Inflammatory macrophage treated with lipopolysaccharide for 1 hour (primary cell): ENCODE data around the gene KCNA4.
"Not testable (repeated sequence)": the region's sequence is repeated elsewhere in the genome, so short reads cannot be mapped to it uniquely, and the experiment has no call there.

ENCODE experiments used
- DNase-seq, 2 donors: peaks; one replicate each; pipeline ENCODE4 v3.0.0-alpha.2; 2020 to 2022

The KCNA4 gene

DNA sequence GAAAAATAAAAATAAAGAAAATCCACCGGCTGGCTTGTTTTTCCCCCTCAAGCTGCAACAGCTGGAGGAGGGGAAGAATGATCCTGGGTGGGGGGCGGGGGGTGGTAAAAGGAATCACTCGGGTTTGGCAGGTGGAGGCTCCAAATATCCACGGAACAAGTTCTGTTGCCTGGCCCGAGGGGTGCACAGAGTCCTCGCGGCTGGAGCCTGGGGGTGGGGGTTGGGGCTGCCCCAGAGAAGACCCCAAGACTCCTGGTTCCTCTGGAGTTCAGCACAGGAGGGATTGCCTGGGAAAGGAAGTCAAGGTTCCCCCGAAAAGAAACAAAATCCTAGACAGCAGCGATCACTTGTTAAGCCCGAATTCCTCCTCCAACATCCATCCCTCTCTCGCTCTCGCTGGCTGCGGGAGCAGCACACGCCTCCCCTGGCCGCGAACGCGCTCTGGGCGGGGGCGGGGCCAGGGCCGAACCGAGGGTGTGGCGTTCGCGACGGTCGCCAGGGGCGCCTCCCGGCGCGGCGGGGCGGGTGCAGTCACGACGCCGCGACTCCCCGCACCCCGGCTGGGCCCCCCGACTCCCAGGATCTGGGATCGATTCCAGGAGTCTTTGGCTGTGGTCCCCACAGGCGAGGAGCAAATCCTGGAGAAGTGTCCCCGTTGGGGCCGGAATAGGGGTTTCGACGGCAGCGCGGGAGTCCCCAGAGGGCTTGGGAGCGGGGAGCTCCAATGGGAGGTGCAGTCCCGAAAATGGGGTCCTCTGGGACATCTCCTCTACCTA lies at the start of gene KCNA4:
Gene KCNA4, minus strand, starts transcription at position 443 of the 776 bp plus-strand sequence. CDS start 4,352 bp downstream, outside the sequence.
- no peak for DNase-seq

DNA sequence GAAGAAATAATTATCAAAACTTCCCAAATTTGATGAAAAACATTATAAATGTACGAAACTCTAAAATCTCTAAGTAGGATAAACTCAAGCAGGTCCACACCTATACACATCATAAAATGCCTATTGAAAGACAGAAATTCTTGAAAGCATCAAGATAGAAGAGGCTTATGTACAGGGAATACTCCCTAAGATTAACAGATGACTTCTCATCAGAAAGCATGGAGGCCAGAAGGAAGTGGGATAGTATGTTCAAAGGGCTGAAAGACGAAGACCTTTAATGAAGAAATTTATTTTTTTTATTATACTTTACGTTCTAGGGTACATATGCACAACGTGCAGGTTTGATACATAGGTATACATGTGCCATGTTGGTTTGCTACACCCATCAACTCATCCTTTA lies 45.3 kb upstream of the KCNA4 start:
- no peak for DNase-seq

DNA sequence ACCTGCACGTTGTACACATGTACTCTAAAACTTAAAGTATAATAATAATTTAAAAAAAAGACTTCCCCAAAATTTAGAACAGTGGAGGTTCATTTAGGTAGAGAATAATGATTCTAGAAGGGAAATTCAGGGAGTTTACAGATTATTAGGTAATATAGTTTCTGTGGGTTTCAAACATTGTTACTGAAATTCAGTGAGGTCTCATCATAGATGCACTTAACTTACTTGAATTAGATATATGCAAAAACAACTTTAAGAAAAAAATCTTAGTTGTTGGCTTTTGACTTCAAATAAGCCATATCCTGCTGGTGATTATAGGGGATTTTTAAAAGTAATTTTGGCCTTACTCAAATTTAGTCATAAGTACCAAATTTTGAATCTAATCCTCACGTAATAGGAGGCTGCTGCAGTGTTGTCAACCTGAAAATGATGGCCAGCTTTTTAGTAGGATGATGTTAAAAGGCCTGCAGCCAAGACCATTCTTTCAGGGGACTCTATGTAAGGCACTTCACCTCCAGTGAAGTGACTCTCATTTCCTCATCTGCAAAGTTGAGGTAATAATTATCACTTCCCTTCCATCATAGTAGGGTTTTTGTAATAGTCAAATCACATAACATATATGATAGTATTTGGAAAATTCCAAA lies 42.5 kb upstream of the KCNA4 start:
- no peak for DNase-seq

DNA sequence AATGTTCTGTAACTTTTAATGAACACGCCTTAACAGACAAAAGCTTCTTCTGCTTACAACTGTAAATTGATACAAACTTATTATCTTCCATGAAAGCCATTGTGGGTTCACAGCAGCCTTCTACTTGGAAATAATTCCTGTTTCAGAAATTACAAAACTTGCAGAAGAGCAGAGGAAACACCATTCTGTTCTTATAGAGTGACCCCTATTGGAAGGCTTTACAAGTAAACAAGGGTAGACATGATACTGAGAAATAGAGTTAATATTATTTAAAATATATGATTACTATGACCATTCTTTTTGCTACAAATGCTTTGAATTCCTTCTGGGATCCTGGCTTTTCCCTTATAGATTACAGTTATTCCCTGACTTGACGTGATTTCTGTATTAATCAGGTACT lies 32.4 kb upstream of the KCNA4 start:
- no peak for DNase-seq

DNA sequence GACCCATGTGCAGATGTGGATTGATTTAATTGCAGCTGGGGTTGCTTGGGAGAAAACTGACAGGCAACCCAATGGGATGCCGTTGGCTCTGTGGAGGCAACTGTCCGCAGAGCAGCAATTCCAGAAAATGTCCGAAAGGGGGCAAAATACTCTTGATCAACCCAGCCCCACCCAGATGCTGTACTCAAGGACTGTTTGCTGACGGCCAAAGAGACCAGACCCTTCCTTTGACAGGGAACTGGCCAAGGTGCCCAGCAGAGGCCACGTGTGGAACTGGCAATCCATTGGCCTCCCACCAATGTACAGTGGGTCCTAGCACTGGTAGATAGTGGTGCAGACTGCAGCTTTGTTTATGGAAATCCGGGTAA lies 29.7 kb upstream of the KCNA4 start:
- DNase-seq = no peak

DNA sequence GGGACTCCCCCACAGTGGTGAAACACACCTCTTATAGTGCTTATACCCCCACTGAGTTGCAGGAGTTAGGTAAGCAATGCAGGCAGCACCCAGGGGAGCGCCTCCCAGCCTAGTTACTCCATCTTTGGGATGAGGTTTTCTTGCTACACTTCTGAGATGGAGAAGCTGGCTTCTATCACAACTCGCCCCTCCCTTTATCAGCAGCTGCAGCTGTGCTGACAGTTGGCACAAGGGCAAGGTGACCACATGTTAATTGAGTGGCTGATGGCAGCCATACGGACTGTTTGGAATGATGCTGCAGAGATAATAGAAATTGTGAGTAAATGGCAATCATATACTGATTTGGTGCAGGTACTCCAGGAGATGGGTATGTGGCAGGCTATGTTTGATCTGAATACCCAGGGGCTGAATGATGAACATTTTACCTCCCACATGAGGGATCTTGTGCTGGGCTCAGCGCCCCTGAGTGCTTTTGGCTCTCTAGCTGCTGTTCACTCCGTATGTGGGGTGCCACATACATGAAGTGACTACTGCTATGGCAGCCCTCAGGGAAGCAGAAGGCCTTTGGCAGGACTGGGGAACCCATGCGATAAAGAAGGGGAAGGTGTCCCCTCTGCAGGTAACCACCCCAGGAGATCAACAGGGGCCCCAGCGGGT lies 29.2 kb upstream of the KCNA4 start:
- no peak for DNase-seq

DNA sequence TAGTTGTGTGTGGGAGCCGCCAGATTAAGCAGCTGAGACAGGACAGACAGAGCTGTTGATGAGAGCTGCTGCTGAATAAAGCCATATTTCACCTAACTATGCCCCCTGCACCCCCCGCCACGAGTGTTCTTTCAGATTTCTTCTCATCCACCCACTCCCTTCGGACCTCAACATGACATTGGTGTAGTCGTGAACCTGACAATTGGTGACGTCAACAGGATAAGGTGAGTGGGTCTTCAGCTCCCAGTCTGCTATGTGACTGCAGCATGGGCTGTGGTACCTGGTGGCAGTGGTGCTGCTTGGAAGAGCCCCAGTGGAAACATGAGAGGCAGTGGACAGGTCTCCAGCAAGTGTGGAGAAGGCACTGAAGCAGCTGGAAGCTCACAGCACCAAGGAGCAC lies 28.3 kb upstream of the KCNA4 start:
- DNase-seq = no peak

DNA sequence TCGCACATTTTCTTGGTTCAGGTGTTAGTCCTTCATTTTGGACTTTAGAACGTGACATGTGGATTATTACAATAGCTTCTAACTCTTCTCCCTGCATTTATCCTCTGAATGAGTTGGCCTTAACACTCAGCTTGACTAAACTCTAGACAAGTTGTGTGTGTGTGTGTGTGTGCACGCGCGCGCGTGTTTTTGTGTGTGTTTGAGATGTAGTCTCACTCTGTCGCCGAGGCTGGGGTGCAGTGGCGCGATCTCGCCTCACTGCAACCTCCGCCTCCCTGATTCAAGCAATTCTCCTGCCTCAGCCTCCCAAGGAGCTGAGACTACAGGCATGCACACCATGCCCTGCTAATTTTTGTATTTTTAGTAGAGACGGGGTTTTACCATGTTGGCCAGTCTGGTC lies 24.3 kb upstream of the KCNA4 start:
- DNase-seq = no peak

DNA sequence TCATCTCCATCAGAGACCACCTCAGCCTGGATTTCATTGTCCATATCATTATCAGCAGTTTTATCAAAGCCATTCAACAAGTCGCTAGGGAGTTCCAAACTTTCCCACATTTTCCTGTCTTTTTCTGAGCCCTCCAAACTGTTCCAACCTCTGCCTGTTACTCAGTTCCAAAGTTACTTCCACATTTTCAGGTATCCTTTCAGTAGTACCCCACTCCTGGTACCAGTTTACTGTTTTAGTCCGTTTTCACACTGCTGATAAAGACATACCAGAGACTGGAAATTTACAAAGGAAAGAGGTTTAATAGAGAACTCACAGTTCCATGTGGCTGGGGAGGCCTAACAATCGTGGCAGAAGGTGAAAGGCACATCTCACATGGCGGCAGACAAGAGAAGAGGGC lies 17.9 kb upstream of the KCNA4 start:
- DNase-seq = not testable (repeated sequence)

DNA sequence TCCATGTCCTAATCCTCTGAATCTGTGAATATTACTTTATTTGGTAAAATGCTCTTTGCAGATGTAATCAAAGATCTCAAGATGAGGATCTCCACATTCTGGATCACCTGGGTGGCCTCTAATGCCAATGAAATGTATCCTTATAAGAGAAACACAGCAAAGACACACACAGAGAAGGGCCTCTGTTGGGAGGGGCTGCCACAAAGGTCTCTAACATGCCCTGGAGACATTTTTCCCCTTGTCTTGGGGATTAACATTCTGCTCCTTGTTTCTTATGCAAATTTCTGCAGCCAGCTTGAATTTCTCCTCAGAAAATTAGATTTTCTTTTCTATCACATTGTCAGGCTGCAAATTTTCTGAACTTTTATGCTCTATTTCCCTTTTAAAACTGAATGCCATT lies 17.3 kb upstream of the KCNA4 start:
- DNase-seq = not testable (repeated sequence)

DNA sequence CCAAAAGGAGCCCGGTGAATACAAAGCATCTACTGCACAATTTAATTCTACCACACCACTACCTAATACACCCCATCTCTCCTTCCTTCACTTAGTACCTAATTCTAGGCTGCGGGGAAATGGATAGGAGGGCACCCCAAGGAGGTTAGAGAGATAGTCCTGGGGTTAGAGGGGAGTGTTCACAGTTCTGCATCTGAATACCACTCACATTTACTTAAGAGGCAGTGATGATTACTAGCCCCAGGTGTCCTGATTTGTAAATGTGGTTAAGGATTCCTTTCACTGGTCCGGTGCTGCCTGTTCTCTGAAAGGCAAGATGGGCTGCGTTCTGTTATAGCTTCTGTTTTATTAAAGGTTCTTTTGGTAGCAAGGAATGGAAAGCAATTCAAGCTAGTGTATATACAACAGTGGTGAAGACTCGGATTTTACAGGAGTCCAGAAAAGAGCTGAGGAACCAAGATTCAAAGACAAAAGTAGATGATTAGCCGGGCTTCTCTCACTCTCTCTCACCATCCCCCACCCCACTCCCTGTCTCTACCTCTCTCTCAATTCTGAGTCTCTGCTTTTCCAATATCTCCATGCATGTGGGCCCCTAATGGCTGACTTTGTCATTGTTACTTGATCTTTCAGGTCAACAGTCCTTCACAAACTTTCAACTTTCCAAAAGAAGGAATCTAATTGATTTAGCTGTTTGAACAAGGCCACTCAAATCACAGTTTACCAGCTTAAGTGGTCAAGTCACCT lies 8.7 kb upstream of the KCNA4 start:
- DNase-seq = no peak

DNA sequence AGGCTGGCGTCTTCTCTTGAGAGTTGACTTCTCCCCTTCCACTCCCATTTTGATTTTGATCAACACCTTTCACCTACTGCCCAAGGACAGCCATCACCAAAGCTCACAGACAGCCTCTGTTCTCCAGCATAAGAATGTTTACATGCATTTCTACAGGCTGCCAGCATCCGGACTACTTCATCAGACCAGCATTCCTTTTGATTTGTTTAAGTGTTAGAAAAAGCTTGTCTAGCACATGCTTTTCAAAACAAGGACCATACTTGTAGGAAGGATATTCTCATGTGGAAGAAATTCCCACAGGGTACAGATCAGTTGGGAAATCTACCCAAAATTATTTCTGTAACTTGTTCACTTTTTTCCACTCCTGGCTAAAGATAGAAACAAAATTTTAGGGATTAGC lies 6.2 kb upstream of the KCNA4 start:
- DNase-seq = no peak

DNA sequence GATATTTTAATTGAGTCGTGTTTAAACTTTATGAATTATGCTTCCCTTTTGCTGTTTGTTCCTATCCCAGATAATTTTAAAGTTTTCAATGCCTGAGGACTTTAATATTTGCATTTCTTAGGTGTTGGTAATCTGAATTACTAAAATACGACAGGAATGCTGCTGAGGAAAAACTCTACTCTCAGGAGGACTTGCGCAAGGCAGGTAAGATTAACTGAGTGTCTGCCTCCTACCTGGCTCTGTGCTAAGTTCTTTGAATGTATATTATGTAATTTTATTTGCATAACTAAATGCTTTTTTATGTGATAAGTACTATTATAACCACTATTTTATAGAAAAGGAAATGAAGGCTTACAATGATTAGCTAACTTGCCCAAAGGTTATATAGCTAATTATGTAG lies 2.7 kb upstream of the KCNA4 start:
- no peak for DNase-seq

DNA sequence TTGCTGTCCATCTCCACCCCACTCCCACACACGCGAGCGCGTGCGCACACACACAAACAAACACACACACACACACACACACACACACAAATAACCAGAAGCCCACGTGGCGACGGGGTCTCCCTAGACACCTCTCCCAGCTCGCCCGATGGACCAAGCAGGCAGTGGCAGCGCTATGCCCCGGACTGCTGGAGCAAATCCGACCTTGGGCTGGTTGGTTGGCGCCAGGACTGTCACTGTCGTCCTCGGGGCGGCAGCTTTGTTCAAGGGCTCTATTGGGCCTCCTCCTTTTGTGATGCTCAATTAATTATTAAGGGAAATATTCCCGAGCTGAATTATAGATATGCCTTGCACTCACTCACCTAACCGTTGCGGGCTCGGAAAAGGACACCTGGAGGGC lies 1.7 kb upstream of the KCNA4 start:
- DNase-seq = no peak

DNA sequence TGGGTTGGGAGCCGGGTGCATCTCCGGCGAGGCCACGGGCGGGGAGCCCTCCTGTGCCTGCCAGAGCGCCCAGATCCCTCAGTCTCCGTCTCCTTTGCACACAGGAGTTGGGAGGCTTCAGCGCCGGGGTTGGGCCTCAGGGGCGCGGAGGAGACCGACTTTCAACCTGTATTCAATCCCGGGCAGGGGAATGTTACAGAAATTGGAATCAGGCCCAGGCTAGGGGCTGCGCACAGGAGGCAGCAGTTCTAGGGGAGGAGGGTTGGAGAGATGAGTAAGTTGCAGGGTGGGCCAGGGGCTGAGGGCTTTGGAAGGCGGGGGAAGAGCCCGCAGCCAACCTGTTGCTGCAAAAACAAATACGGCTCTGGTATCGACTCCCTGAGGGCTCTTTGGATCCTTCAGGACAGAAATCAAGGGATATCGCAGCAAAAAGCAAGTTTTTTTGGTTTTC lies 640 bp upstream of the KCNA4 start:
- no peak for DNase-seq

DNA sequence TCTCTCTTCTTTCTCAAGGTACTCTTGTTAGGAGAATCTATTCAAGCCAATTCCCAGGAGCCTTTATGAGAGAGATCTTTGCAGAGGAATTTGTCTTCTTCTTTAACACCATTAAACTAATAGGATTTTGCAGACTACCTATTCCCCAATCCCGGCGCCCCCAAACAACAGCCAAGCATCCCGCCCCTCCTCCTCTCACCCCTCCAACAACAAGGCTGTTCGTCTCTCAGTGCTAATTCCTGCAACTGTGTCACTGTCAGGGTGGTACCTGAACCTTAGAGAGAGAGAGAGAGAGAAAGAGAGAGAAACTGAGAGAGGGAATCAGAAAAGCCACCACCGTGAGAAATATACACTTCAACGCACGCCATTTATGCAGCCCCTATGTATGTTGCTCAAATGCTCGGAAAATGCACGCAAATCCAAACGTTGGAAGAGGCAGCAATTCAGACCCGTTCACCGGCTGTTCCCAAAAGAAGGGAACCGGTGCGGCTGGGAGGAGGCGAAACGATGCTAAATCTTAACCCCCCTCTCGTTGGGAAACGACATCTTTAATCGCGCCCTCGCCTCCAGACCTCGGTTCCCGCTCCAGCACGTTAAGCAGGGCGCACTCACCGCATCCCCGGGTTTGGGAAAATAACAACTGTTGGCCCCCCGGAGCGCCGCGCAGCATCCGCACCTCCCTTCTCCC lies 961 bp downstream of the KCNA4 start:
- DNase-seq = no peak

DNA sequence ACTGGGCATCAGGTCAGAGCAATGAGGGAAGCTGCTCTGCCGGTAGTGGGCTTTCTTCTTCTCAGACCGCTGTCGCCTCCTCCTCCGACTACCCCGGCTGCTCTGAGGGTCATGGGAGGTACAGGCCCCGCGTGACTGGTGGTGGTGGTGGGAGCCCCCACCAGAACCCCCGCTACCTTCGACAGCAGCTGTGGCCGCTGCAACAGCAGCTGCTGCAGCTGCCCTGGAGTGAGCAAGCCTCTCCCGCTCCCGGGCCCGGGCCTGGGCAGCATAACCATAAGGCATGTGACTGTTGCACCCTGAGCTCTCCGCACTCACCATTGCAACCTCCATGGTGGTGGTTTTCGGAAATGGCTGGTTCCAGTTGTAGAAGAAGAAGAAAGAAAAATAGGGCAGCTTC lies 4.5 kb downstream of the KCNA4 start:
- no peak for DNase-seq

DNA sequence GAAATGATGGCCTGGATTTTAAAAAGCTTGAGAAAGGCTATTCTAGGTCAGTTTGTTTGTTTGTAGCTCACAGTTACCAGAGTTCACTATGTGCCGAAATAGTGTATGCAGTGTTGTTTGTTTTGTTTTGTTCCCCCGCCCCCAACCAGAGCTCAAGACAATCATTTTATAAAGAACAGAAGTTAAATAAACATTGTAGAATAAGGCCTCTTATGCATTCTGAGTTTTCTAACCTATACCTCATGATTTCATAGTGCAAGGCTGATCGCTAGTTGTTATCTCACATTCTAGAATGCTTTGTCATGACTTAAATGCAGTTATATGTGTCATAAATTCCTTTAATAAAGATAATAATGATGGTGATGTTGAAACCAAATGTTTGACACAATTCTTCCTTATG lies 7.8 kb downstream of the KCNA4 start:
- DNase-seq = no peak

DNA sequence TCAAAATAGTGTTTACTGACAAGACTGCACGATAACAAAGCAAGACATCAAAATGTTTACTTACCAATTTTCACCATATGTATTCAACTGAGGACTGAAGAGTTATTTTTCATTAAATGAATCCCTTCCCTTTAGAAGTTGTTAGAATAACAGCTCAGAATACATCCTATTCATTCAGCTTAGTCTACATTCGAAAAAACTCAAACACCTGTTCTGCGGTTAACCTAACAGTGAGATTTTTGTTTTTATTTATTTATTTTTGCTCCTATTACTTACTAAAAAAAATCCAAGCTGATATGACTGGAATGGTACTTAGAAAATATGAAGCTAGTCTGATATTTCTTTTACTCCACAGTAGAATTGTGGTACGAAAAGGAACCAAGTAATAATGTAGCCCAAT lies 10.0 kb downstream of the KCNA4 start:
- no peak for DNase-seq

DNA sequence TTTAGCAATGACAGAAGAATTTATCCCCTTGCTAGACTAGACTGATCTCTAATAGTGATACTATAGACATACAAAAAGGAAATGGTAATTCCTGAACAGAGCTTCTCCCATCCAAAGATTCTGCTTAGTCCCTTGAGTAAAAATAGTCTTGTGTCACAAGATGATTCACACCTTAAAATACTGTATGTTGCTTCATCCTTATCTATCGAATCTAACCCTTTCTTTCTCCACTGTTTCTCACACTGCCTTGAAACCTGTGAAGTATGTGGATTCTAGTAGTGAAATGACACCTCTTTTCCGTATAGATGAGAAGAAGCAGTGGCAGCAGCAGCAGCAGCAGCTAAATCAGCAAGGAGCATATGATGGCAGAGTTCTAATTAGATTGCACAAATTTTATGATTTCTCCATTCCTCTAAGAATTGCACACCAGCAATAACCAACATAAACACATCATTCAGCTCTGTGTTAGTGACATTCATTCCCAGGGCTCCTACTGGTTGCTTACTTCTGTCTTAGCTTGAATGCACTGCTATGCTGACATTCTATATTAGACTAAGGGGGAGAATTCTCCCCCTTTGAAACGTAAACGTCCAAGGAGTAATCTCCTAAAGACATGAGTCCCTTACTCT lies 14.6 kb downstream of the KCNA4 start:
- DNase-seq = no peak

DNA sequence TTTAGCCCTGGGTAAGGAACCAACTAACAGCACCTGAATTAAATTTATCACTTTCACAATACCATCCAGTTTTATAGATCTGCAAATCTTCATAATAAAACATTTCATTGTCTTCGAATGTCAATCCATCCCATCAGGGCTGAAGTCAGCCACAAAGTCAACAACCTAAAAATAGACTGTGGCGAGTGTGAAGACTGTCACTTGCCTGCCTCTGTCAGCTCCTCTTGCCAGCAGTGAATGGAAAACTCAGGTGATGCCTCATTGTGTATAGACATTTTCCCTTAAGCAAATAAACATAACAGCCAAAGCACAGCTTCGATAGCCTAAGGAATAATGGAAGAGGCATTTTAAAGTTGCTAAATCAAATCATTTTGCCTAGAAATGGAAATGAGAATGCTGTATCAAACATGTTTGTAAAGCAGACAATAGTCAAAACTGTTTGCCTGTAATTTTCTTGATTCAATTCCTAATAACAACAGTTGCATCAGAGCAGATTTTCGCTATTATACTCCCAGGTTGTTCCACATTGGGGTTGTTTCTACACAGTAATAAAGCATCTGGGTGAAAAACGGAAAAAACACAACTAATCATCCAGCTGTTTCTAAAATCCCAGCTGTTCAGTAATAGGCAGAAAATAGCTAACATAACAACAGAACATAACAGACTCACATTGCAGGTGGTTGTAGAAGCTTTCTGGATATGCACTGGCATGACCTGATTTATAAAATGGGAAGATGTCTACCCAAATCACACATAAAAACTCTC lies 15.7 kb downstream of the KCNA4 start:
- no peak for DNase-seq

DNA sequence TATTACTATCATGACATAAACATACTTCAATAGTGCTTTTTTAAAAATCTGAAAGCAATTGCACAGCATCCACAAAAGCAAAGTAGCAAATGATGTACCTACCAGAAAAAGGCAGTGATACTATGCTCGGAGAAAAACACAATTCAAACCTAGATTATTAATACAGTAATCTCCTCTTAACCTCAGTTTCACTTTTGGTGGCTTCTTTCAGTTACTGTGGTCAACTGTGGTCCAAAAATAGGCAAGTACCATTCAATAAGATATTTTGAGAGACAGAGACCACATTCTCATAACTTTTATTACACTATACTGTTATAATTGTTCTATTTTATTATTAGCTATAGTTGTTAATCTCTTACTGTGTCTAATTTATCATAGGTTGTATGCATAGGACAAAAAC lies 20.8 kb downstream of the KCNA4 start:
- no peak for DNase-seq
